WERI-Rb-1 (cell line): ENCODE results near the gene TP53BP1.

Experiments used
- DNase-seq: peaks from one replicate; pipeline ENCODE4 v3.0.0-alpha.2; 2020
- H3K27ac ChIP-seq: fragments of 250-450 bp; sonication (Bioruptor Pico); 2 replicates; pipeline ENCODE4 v1.5.1; 2020; ENCODE audit warnings: mild to moderate bottlenecking, moderate library complexity
- H3K27me3 ChIP-seq: fragments of 250-450 bp; sonication (Bioruptor Pico); 2 replicates; pipeline ENCODE4 v1.5.1; 2021; ENCODE audit warnings: mild to moderate bottlenecking, low read depth, moderate library complexity; ENCODE audit not compliant: insufficient read depth, severe bottlenecking
- H3K36me3 ChIP-seq: fragments of 250-450 bp; sonication (Bioruptor Pico); 2 replicates; pipeline ENCODE4 v1.5.1; 2020; ENCODE audit warnings: mild to moderate bottlenecking, moderate library complexity
- H3K4me3 ChIP-seq: 2 replicates; pipeline ENCODE4 v1.5.1; 2011; ENCODE audit warnings: low read depth, mild to moderate bottlenecking, control low read depth, low read length
- H3K9me3 ChIP-seq: fragments of 250-450 bp; sonication (Bioruptor Pico); 2 replicates; pipeline ENCODE4 v1.5.1; 2021; ENCODE audit warnings: mild to moderate bottlenecking, moderate library complexity; ENCODE audit not compliant: severe bottlenecking
- CTCF ChIP-seq: IDR thresholded peaks from 2 replicates; pipeline ENCODE4 v1.5.1; 2011; ENCODE audit warnings: low read depth, mild to moderate bottlenecking, control low read depth, inconsistent platforms, low read length

Gene TP53BP1

GRCh38 chr15:43527016-43527801 is 34.3 kb upstream of the TP53BP1 start:
- peaks cover 27% of the 10 kb centered on the region for H3K36me3 ChIP-seq
- no peaks in the 10 kb centered on the region for H3K9me3 ChIP-seq
- no peak for DNase-seq
- H3K27me3 ChIP-seq: no peaks in the 10 kb centered on the region
- H3K4me3 ChIP-seq: no peak overlapping the region
- no peak overlapping the region for H3K27ac ChIP-seq
- no peak for TF ChIP-seq CTCF

- DNase-seq: no peak
- no peak for TF ChIP-seq CTCF
- Histone ChIP-seq H3K27ac (no peak overlapping the region), H3K9me3 (no peaks in the 10 kb centered on the region), H3K27me3 (no peaks in the 10 kb centered on the region), H3K36me3 (peaks cover 35% of the 10 kb centered on the region), H3K4me3 (no peak overlapping the region)
Measured at GRCh38 chr15:43526261-43526930, 33.4 kb upstream of the TP53BP1 start.

- no peak overlapping the region for H3K4me3 ChIP-seq
- H3K9me3 ChIP-seq: no peaks in the 10 kb centered on the region
- peaks cover 46% of the 10 kb centered on the region for H3K36me3 ChIP-seq
- no peaks in the 10 kb centered on the region for H3K27me3 ChIP-seq
- no peak overlapping the region for H3K27ac ChIP-seq
- TF ChIP-seq CTCF: no peak
- no peak for DNase-seq
Measured at GRCh38 chr15:43525131-43525530, 32.2 kb upstream of the TP53BP1 start.

- TF ChIP-seq CTCF: 0 out of 2 replicates have a peak, but pooled peaks have one; percentile 6
- H3K9me3 ChIP-seq: no peaks in the 10 kb centered on the region
- no peak for DNase-seq
- H3K27ac ChIP-seq: no peak overlapping the region
- no peaks in the 10 kb centered on the region for H3K27me3 ChIP-seq
- H3K36me3 ChIP-seq: peaks cover 46% of the 10 kb centered on the region
- H3K4me3 ChIP-seq: no peak overlapping the region
Measured at GRCh38 chr15:43524254-43524845, 31.4 kb upstream of the TP53BP1 start.

- H3K36me3 ChIP-seq: peaks cover 46% of the 10 kb centered on the region
- no peak for TF ChIP-seq CTCF
- H3K4me3 ChIP-seq: no peak overlapping the region
- H3K27me3 ChIP-seq: no peaks in the 10 kb centered on the region
- no peak overlapping the region for H3K27ac ChIP-seq
- H3K9me3 ChIP-seq: no peaks in the 10 kb centered on the region
- DNase-seq: no peak
Measured at GRCh38 chr15:43523646-43524045, 30.7 kb upstream of the TP53BP1 start.
